Globus pallidus (tissue), 1 donor: ENCODE measurements around the gene SERPINF2.
A peak's percentile ranks its signal among the peaks of the same experiment; 100 is the strongest.
"Not testable (repeated sequence)": the region's sequence is repeated elsewhere in the genome, so short reads cannot be mapped to it uniquely, and the experiment has no call there.

Experiments used
- DNase-seq: peaks from one replicate; pipeline ENCODE4 v3.0.0-alpha.2; 2015; ENCODE audit warnings: low spot score

The SERPINF2 gene

DNA sequence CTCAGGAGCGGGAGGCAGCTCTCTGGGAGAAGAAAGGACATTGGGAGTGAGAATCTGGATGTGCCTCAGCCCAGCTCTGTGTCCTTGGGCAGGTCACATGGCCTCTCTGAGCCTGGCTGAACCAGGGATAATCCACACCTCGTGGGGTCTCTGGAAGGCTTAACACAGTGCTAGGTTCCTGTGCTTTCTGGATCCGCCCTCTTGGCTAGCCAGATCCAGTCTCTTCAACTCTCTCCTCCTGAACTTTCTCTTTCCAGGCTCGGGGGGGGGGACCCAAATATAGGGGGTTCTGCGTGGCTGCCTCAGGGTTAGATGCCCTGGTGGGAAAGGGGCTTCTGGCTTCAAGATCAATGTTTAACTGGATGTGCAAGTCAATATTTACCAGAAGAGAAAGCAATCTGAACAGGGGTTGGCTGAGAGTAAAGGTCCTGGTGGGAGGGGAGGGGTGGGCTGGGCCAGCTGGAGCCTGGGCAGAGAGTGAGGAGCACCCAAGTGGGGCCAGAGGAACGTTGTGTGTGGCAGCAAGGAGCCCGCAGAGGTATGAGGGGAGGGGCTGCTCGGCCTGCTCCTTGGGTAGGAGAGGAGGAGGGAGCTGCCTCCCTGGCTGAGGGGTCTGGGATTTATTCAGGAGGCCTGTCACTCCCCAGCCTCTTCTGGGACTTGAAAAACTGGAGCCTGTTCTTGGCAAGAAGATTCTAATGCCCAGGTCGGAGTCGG lies at the start of gene SERPINF2:
Gene SERPINF2, plus strand, starts transcription at position 501 of the 717 bp plus-strand sequence. CDS start 2,125 bp downstream, outside the sequence.
- DNase-seq = no peak

DNA sequence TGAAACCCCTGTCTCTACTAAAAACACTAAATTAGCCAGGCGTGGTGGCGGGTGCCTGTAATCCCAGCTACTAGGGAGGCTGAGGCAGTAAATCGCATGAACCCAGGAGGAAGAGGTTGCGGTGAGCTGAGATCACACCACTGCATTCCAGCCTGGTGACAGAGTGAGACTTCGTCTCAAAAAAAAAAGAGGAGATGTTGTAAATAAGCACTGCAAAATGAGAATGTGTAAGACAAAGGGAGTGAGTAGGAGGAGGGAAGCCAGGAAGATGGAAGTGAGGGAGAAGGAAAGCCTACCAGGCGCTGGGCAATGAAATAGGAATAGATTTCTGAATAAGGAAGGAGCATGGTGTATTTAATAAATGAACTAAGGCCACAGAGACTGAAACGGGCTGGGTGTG lies 49.3 kb upstream of the SERPINF2 start:
- DNase-seq = no peak

DNA sequence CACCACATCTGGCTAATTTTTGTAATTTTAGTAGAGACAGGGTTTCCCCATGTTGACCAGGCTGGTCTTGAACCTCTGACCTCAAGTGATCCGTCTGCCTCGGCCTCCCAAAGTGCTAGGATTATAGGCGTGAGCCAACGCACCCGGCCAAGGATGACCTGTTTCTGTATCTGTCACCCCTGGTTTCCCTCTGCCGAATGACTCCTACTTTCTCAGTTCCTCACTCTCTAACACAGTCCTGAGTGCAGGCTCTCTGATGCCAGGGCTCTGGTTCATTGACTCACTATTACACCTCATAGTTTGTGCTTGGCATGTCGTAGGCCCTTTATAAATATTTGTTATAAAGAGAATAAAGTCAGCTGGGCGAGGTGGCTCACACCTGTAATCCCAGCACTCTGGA lies 47.3 kb upstream of the SERPINF2 start:
- no peak for DNase-seq

DNA sequence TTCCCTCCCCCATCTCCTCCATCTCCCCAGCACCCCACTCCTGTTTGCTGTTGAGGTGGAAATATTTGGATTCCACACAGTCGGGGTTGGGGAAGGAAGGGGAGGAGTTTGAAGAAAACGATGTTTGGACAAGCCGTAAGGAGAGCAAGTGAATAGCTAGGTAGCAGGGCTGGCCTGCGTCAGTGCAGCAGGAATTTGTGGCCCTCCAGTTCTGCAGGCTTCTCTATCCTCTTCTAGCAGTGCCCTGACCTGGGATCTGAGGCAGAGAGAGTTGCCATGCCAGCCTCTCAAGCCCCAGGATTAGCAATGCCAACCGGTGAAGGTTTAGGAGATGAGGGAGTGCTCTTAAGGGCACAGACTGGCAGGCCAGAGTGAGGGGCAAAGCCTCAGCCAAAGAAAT lies 45.0 kb upstream of the SERPINF2 start:
- DNase-seq = no peak

DNA sequence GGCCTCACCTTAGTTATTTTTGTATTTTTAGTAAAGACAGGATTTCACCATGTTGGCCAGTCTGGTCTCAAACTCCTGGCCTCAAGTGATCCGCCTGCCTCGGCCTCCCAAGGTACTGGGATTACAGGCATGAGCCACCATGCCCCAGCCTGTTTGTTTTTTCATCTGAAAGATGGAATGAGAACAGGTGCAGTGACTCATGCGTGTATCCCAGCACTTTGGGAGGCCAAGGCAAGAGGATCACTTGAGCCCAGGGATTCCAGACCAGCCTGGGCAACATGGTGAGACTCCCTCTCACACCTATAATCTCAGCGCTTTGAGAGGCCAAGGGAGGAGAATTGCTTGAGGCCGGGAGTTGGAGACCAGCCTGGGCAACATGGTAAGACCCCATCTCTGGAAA lies 42.8 kb upstream of the SERPINF2 start:
- not testable (repeated sequence) for DNase-seq

DNA sequence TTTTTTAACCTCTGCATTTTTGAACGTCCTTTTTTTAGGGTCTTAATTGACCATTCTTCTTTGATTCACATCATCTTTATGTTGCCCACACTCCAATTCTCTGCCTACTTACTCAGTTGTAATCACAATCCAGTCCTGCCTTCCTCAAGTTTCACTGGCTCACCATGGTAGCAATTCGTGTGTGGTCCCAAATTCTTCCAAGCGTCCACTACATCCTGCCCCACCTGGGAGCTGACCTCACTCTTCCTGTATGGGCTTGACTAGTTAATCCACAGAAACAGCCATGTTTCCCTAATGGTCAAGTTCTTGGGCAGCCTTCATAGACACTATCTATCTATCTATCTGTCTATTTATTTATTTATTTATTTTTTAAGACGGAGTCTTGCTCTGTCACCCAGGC lies 39.6 kb upstream of the SERPINF2 start:
- no peak for DNase-seq

DNA sequence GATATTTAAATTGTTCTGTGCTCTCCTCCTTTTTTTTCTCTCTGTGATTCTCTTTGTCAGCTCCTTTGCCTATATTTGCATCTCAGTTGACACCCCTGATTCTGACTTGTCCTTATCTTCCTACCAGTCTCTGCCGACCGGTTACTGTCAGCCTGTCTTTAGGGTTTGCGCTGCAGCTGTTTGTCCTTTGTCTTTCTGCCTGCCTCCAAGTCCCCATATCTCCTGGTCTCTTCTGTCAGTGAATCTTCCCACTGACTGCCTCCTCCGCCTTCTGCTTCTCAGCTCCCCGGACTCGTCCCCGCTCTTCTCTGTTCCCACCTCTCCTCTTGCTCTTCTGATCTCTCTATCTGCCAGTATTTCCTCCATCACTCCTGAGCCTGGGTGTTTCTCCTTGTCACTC lies 37.7 kb upstream of the SERPINF2 start:
- DNase-seq = no peak

DNA sequence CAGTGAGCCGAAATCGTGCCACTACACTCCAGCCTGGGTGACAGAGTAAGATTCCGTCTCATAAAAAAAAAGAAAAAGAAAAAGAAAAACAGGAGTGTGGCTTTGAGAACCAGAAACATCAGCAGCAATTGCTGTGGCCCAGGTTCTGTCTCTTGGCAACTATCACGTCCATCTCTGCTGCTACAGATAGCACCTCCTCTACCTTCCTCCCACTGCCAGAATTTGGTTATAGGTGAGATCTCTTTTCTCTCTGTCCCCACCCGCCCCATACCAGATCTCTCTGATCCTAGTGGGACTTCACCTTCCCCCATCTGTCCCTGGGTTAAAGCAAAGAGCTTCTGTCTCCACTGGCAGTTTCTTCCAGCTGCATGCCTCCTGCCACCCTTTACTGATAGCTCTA lies 35.6 kb upstream of the SERPINF2 start:
- no peak for DNase-seq

DNA sequence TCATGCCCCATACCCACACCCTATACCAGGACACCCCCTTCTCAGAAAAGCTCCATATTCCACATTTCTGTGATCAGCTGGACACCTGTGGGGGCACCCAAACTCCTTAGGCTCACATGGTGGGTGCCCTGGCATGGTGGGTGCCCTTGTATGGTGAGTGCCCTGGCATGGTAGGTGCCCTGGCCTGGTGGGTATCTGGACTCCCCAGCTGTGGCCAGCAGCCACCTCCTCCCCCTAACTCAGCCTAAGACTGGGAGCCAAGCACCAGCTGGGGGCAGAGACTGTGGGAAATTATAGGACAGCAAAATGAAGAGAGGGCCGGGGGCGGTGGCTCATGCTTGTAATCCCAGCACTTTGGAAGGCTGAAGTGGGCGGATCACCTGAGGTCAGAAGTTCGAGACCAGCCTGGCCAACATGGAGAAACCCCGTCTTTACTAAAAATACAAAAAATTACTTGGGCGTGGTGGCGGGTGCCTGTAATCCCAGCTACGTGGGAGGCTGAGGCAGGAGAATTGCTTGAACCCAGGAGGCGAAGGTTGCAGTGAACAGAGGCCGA lies 33.8 kb upstream of the SERPINF2 start:
- DNase-seq = not testable (repeated sequence)

DNA sequence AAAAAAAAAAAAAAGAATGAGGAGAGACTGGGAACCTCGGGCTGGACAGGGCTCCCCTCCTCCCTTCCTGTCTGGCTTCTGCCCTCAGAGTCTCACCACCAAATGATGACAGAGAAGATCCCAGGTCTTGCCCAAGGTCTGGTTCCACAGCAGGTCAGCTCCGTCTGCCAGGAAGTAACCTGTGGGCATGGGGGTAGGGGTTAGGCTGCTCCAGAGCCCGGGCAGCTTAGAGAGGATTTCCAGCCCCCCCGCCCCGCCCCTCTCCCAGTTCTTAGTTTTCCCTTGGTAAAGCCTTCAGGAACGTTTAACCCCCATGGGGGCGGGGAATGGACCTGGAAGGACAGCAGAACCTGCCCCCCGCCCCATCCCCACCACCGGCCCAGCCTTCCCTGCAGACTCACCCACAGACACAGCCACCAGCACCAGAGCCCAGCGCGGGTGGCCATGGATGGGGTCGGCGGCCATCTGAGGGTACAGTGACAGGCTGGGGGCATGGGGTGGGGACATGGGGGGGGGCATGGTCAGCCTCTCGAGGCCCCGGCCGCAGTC lies 33.2 kb upstream of the SERPINF2 start:
- DNase-seq = no peak

DNA sequence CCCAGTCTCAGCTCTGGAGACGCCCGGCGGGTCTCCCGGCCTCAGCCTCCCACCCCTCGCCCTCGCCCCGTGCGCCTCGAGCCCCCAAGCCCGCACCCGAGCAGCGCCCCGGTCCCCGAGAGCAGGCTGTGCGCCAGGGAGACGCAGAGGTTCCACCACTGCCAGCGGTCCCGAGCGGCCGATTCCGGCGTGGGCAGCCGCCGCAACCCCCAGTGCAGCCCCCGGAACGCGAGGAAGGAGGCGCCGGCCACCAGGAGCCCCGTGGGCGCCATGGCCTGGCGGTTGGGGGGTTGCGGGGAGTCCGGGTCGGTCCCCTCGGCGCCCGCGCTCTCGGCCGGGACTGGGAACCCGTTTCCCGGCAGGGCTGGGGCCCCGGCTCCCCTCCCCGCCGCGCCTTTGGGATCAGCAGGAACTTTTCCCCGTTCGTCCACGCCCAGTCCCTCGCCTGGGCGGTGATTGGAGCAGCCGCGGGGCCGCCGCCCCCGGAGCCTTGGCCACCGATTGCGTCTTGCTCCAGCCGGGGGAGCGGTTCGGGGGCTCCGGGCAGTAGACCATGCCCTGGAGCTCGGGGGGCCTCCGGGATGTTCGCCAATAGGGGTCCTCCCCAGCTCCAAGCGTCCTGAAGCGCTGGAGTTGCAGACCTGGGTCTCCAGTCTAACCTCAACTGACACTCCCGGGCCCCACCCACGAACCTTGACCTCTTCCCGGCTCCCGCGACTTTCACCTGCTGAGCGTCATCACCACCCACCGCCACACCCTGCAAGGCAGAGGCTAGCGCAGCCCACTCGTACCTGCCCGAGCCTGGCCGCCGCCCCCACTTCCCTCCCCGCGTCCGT lies 32.5 kb upstream of the SERPINF2 start, which contains the start of gene TLCD2:
Gene TLCD2, minus strand, starts transcription at position 407 of the 836 bp plus-strand sequence. Its CDS starts 135 bp downstream, at position 272.
- DNase-seq = no peak

DNA sequence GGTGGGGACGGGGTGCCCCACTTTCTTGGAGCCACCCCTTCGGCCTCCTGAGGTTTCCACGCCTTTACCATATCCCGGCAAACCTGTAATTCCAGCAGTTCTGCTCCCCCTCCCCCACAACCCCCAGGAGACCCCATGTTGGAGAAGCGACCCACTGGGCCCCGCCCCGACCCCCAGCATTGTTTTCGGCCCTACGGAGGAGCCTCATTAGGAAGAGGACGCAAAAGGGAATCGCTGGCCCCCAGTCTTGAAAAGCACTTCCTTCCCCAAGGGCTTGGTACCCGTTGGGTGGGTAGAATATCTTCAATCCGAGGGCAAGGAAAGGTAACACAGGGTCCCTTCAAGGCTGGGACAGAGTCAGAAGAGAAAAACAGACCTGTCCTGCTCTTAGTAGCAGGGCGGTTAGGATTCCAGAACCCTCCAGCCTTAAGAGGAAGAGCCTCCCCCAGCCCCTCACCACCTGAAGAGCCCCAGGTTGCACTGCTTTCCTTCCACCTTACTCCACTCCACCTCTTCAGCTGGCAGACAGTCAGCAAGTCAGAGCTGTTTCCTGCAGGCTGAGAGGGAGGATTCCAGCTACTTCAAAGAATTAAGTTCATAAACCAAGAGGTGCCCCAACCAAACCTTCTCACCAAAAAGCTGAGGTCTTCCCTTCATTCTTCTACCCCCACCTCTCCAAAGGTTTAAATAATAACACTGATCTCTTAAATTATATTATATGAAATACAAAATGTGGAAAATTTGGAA lies 31.7 kb upstream of the SERPINF2 start:
- DNase-seq = no peak

DNA sequence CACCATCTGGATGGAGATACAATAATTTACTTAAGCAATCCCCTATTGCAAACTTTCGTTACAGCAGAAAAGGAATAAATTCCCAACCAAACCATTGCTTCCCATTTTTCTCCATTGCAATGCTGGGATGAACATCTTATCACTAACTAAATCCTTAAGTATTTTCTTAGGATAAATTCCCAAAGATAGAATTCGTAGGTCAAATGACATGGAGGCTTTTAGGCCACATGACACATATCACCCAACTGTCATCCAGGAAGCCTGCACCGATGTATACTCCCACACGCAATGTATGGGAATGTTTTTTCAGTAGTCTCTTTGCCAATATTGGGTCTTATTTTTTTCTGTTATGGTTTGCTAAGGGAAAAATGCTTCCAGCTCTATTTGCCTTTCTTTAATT lies 30.9 kb upstream of the SERPINF2 start:
- DNase-seq = no peak

DNA sequence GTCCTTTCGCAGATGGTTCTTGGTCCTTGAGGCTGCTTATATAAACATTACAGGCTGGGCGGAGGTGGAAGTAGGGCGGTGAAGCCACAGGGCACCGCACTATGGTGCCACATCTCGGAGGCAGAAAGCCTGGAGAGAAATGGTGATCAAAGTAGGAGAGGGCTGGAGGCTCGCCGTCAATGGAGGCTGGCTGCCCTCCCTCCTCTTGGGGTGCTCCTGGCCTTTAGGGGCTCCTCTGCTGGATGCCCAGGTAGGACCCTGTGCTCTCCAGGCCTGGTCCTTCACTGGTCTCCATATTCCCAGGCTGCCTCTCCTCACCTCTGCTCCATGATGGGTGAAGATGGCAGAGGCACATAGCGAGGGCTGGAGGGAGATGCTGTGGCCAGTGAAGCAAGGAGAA lies 30.4 kb upstream of the SERPINF2 start:
- DNase-seq = no peak

DNA sequence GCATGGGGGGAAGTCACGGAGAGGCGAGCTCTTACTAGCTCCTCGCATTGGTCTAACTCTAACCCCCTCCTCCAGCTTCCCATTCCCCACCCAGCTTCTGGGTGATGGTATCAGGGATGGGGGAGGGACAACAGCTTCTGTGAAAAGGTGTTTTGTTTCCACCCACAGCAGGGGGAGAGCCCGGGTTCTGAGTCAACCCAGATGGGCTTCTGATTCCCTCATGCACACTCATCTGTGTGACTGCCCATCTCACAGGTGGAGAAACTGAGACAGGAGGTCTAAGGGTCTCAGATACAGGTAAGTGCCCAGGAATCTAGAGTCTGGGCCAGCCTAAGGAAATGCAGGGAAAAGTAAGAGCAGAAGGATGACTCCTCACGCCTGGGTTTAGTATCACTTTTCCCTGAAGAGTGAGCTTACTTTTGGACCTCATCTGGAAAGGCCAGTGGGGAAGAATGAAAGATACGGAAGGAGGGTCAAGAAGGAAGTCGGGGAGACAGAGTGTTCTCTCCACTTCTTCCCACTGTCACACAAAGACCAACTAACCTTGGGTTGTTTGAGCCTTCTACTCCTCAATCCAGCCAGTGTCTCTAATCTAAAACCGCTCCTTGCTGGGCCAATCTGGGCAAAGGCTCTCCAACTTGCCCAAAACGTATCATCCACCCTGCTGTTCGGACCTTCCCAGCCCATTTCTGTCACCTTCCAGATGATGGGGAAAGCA lies 29.4 kb upstream of the SERPINF2 start:
- no peak for DNase-seq

DNA sequence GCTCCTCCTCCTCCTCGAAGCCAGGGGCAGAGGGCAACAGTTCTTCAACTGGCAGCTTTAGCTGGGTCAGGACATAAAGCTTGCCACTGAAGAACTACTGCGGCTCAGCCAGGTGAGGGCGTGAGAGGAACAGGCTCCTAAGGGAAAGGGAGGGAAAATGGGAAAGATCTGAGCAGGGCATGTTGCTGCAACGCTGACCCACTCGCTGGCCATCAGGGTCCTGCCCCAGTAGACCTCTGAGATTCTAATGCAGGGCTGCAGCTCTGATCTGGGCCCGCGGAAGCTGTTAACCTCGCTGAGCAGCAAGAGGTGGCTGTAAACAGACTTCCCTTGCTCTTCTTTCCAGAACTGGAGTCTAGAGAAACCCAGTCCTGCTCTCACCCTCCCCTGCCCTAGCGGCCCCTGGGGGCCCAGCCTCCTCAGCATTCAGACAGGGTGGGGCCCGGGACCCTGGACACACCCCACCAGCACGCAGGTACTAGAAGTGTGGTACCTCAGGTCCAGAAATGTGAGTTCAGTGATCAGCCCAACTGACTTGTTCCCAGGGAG lies 28.7 kb upstream of the SERPINF2 start:
- no peak for DNase-seq

DNA sequence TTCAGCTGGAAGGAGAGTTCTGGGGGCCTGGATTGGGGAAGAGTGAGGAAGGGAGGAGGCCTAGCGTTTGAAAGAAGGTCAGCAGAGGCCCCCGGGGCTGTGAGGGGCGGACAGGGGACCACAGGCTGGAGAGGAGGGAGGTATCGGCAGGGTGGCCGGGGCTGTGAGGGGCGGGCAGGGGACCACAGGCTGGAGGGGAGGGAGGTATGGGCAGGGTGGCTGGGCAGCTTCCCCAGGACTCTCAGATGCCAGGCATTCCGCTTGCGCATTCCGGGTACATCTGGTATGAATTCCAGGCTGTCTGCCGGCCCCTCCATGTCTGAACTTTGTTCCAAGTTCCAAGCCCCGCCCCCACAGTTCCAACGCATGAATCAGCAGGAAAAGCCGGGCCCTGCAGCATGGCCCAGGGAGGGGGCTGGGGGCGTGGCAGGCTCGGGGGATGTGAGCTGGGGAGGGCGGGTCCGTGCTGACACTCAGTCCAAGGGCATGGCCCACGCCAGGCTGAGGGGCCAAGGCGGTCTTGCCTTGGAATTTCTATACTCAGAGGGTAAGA lies 28.2 kb upstream of the SERPINF2 start:
- DNase-seq = peak; percentile 70

DNA sequence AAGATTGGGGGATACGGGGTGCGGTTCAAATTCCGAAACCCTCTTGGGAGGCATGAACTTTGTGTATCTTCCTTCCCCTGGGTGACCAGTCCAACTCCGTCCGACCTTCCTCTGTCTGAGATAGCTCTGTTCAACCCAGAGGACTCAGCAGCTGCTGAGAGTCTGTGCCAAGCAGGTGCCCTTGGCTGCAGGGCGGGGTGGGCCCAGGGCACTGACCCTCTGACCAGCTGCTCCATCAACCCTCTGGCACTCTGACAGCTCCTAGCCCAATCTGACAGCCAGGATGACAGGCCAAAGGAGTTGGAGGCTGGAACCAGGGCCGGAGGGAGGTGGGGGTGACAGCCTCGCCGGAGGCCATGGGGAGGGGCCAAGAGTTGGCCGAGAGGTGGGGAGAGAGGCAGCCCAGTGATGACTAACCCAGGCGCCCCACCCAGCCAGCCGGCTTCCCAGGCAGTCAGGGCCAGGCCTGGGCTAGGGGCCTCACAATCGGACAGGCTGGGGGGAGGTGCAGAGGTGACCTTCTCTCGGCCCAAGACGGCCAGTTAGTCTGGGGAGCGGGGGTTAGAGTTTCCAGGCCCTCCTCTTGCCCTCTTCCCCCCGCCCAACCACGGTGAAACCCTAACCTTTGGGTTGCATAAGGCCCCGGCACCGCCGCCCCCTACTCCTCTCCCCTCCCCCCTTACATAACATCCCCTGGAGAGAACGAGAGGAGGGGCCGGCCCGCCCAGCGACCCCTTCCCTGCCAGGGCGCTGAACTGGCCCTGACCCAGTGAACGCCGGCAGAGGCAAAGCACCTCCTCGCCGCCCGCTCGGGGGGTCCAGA lies 27.5 kb upstream of the SERPINF2 start:
- DNase-seq = peak; percentile 40

DNA sequence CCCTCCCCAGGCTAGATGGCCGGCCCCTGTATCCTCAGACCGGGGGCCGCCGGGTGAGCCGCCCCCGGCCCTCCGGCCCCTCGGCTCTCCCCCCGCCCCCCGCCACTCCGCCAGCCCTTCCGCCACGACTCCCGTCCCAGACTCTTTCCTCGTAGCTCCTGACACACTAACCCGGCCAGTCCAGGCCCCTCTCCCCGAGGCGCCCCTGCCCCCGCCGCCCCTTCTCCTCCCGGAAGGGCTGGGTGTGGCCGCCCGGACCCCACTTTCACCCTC lies 26.9 kb upstream of the SERPINF2 start:
- DNase-seq = no peak
